Liver (tissue), 9 donors: Measurements from ENCODE around the gene MGA. TPM values are rescaled to one million over a fixed set of nuclear protein-coding genes. Genes with fewer than 3 reads are reported as not detected.
A peak's percentile ranks its signal among the peaks of the same experiment; 100 is the strongest.

ENCODE experiments used
- DNase-seq: peaks from one replicate; pipeline ENCODE4 v3.0.0-alpha.2; 2017; ENCODE audit warnings: low spot score
- H3K27ac ChIP-seq, 2 donors: one replicate each; pipeline ENCODE4 v1.7.0; 2013; ENCODE audit warnings: inconsistent platforms in 2 of 2, low read length in 2 of 2, control low read depth in 1 of 2, low read depth in 1 of 2, mild to moderate bottlenecking in 1 of 2
- H3K27me3 ChIP-seq, 4 donors: one replicate each; pipeline versions ENCODE4 v1.6.1 to v1.7.0; 2013; ENCODE audit warnings: low read length in 3 of 4, inconsistent platforms in 1 of 4, mild to moderate bottlenecking in 1 of 4, moderate library complexity in 1 of 4; ENCODE audit not compliant: control insufficient read depth in 4 of 4, insufficient read depth in 4 of 4
- H3K36me3 ChIP-seq, 4 donors: one replicate each; pipeline versions ENCODE4 v1.6.1 to v1.7.0; 2013; ENCODE audit warnings: low read length in 3 of 4, mild to moderate bottlenecking in 3 of 4, low read depth in 1 of 4, moderate library complexity in 1 of 4; ENCODE audit not compliant: control insufficient read depth in 4 of 4, insufficient read depth in 3 of 4
- H3K4me1 ChIP-seq, 4 donors: one replicate each; pipeline versions ENCODE4 v1.6.1 to v1.7.0; 2013; ENCODE audit warnings: low read length in 3 of 4, mild to moderate bottlenecking in 3 of 4, moderate library complexity in 1 of 4; ENCODE audit not compliant: control insufficient read depth in 4 of 4, insufficient read depth in 4 of 4
- H3K4me3 ChIP-seq, 3 donors: one replicate each; pipeline versions ENCODE4 v1.6.1 to v1.7.0; 2013; ENCODE audit warnings: low read length in 3 of 3, control low read depth in 1 of 3, low read depth in 1 of 3, mild to moderate bottlenecking in 1 of 3
- H3K9ac ChIP-seq, 2 donors: one replicate each; pipeline ENCODE4 v1.7.0; 2013; ENCODE audit warnings: low read length in 2 of 2, mild to moderate bottlenecking in 2 of 2, moderate library complexity in 2 of 2, control low read depth in 1 of 2, low read depth in 1 of 2
- H3K9me3 ChIP-seq, 4 donors: one replicate each; pipeline versions ENCODE4 v1.6.1 to v1.7.0; 2013; ENCODE audit warnings: low read length in 3 of 4; ENCODE audit not compliant: control insufficient read depth in 4 of 4
- ATF3 ChIP-seq: IDR thresholded peaks from 2 replicates; pipeline ENCODE4 v1.6.1; 2016; ENCODE audit warnings: antibody characterized with exemption
- EGR1 ChIP-seq, 2 donors: IDR thresholded peaks; 2 replicates each; pipeline ENCODE4 v1.6.1; 2016 to 2018; ENCODE audit warnings: antibody characterized with exemption in 2 of 2, low read depth in 2 of 2
- FOXA1 ChIP-seq: IDR thresholded peaks from 2 replicates; pipeline ENCODE4 v1.6.1; 2016; ENCODE audit warnings: antibody characterized with exemption
- FOXA2 ChIP-seq: IDR thresholded peaks from 2 replicates; pipeline ENCODE4 v1.6.1; 2016; ENCODE audit warnings: antibody characterized with exemption
- GABPA ChIP-seq, 2 donors: IDR thresholded peaks in 1 of 2; conservative IDR thresholded peaks in 1 of 2; 2 replicates each; pipeline ENCODE4 v1.6.1; 2016; ENCODE audit warnings: antibody characterized with exemption in 2 of 2, mild to moderate bottlenecking in 1 of 2, moderate library complexity in 1 of 2
- HNF4A ChIP-seq, 2 donors: conservative IDR thresholded peaks; 2 replicates each; pipeline ENCODE4 v1.6.1; 2016; ENCODE audit warnings: antibody characterized with exemption in 2 of 2, mild to moderate bottlenecking in 2 of 2
- HNF4G ChIP-seq: IDR thresholded peaks from 2 replicates; pipeline ENCODE4 v1.6.1; 2016; ENCODE audit warnings: antibody characterized with exemption
- JUND ChIP-seq, 2 donors: IDR thresholded peaks; 2 replicates each; pipeline ENCODE4 v1.6.1; 2016; ENCODE audit warnings: antibody characterized with exemption in 2 of 2
- MAX ChIP-seq: IDR thresholded peaks from 2 replicates; pipeline ENCODE4 v1.6.1; 2016; ENCODE audit warnings: antibody characterized with exemption
- NR2F2 ChIP-seq: IDR thresholded peaks from 2 replicates; pipeline ENCODE4 v1.6.1; 2016; ENCODE audit warnings: antibody characterized with exemption
- RAD21 ChIP-seq, 2 donors: IDR thresholded peaks; 2 replicates each; pipeline ENCODE4 v1.6.1; 2016; ENCODE audit warnings: antibody characterized with exemption in 2 of 2, mild to moderate bottlenecking in 2 of 2
- RXRA ChIP-seq, 2 donors: IDR thresholded peaks; 2 replicates each; pipeline ENCODE4 v1.6.1; 2017 to 2018; ENCODE audit warnings: antibody characterized with exemption in 2 of 2, mild to moderate bottlenecking in 1 of 2
- SP1 ChIP-seq: IDR thresholded peaks from 2 replicates; pipeline ENCODE4 v1.6.1; 2018; ENCODE audit warnings: antibody characterized with exemption, mild to moderate bottlenecking
- TAF1 ChIP-seq: conservative IDR thresholded peaks from 2 replicates; pipeline ENCODE4 v1.6.1; 2016; ENCODE audit warnings: antibody characterized with exemption, mild to moderate bottlenecking
- YY1 ChIP-seq: IDR thresholded peaks from 2 replicates; pipeline ENCODE4 v1.6.1; 2016; ENCODE audit warnings: antibody characterized with exemption, mild to moderate bottlenecking
- WGBS: extraction: QIAGEN DNeasy Blood & Tissue Kit; methylation state at CpG from one replicate; pipeline ENCODE4 v1.1.7; 2013; 5-methylcytosine and 5-hydroxymethylcytosine counted together
- polyA plus RNA-seq, 2 donors: library from polyadenylated mRNA; stranded (reverse) in 1 of 2; unstranded in 1 of 2; fragments of 200-250 nt in 1 of 2; fragments of >200 nt in 1 of 2; fragmentation: Nextera tagmentation in 1 of 2; extraction: Ambion mirVana in 1 of 2; gene quantifications; one replicate each; pipeline versions ENCODE4 v1.2.1 to v1.2.3, GENCODE V29; 2013 to 2015
- total RNA-seq, 2 donors: library from RNA; depleted of rRNA; stranded (reverse); fragments of >200 nt; gene quantifications; one replicate each; pipeline ENCODE4 v1.2.3, GENCODE V29; 2014
- TF ChIP-seq, protein P1 (sequence below): fragments of 150-350 bp; IDR thresholded peaks from 2 replicates; pipeline ENCODE4 v1.5.1; 2017; ENCODE audit warnings: improper control_type of control experiment, low read depth, low read length; ENCODE audit not compliant: missing input control
- TF ChIP-seq, protein P2 (sequence below): IDR thresholded peaks from 2 replicates; pipeline ENCODE4 v1.6.1; 2016; ENCODE audit warnings: antibody characterized with exemption, mild to moderate bottlenecking
- TF ChIP-seq, protein P3 (sequence below): IDR thresholded peaks from 2 replicates; pipeline ENCODE4 v1.6.1; 2016; ENCODE audit warnings: antibody characterized with exemption
- donor health status: healthy.
- donor health status: healthy.
- donor health status: healthy.
- donor health status: healthy.
- donor health status: healthy.

MGA gene
- total and polyA plus RNA-seq, 4 donors, result 2.1 to 33.5 (median 13.2) TPM

GRCh38 chr15:41772720-41773331 lies 112.6 kb downstream of the MGA start:
- peaks cover 0 to 5% (median 1%) of the 10 kb centered on the region in 4 donors for H3K36me3 ChIP-seq
- DNase-seq, result peak; percentile 40
- no peak for TF ChIP-seq EGR1 (IDR thresholded peaks at IDR 0.05; ENCODE audit: low read depth in 2 of 2)
- TF ChIP-seq RAD21 (IDR thresholded peaks at IDR 0.05), result peak; percentile 94 to 96
- no peak for TF ChIP-seq ATF3
- no peak for TF ChIP-seq TAF1
- TF ChIP-seq, protein P1, sequence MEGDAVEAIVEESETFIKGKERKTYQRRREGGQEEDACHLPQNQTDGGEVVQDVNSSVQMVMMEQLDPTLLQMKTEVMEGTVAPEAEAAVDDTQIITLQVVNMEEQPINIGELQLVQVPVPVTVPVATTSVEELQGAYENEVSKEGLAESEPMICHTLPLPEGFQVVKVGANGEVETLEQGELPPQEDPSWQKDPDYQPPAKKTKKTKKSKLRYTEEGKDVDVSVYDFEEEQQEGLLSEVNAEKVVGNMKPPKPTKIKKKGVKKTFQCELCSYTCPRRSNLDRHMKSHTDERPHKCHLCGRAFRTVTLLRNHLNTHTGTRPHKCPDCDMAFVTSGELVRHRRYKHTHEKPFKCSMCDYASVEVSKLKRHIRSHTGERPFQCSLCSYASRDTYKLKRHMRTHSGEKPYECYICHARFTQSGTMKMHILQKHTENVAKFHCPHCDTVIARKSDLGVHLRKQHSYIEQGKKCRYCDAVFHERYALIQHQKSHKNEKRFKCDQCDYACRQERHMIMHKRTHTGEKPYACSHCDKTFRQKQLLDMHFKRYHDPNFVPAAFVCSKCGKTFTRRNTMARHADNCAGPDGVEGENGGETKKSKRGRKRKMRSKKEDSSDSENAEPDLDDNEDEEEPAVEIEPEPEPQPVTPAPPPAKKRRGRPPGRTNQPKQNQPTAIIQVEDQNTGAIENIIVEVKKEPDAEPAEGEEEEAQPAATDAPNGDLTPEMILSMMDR, result peak; percentile 86
- 56% methylated on average over 8 of the region's 8 CpGs for WGBS
- H3K4me3 ChIP-seq, result no peak overlapping the region
- no peaks in the 10 kb centered on the region for H3K9me3 ChIP-seq
- no peak overlapping the region for H3K27ac ChIP-seq
- H3K4me1 ChIP-seq, result peaks cover 0 to 29% (median 19%) of the 10 kb centered on the region in 4 donors
- no peaks in the 10 kb centered on the region for H3K27me3 ChIP-seq
- no peak overlapping the region for H3K9ac ChIP-seq

DNA sequence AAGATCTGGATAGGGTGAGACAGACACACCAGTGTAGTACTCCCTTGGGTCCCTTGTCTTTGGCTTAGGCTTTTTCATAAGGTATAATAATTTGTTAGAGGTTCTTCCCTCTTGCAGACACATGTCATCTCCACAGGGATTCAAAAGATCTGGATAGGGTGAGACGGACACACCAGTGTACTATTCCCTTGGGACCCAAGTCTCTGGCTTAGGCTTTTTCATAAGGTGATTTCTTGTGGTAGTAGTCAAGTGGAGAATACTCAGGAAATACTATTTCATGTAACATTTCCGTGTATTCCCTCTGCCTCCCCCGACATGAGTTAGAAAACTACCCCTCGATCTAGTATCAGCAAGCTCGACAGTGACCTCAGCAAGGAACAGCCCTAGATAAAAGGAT lies 113.1 kb downstream of the MGA start:
- H3K4me3 ChIP-seq, result no peak overlapping the region
- no peaks in the 10 kb centered on the region for H3K27me3 ChIP-seq
- 48% methylated on average over 5 of the region's 5 CpGs for WGBS
- peaks cover 0 to 5% (median 1%) of the 10 kb centered on the region in 4 donors for H3K36me3 ChIP-seq
- H3K4me1 ChIP-seq, result peaks cover 0 to 29% (median 19%) of the 10 kb centered on the region in 4 donors
- no peak for DNase-seq
- H3K9ac ChIP-seq, result peak overlapping the region in 1 of 2 donors; percentile 60
- TF ChIP-seq MAX (no peak), RXRA (IDR thresholded peaks at IDR 0.05) (no peak), HNF4A (conservative IDR thresholded peaks at IDR 0.05) (no peak), HNF4G (no peak), ATF3 (no peak), TAF1 (no peak), FOXA2 (no peak), YY1 (no peak), JUND (IDR thresholded peaks at IDR 0.05) (no peak), SP1 (no peak), FOXA1 (no peak), GABPA (IDR thresholded peaks at IDR 0.05 in 1 of 2, conservative IDR thresholded peaks at IDR 0.05 in 1 of 2) (no peak), EGR1 (IDR thresholded peaks at IDR 0.05; ENCODE audit: low read depth in 2 of 2) (no peak), NR2F2 (no peak), RAD21 (IDR thresholded peaks at IDR 0.05) (no peak)
- TF ChIP-seq, protein P2, sequence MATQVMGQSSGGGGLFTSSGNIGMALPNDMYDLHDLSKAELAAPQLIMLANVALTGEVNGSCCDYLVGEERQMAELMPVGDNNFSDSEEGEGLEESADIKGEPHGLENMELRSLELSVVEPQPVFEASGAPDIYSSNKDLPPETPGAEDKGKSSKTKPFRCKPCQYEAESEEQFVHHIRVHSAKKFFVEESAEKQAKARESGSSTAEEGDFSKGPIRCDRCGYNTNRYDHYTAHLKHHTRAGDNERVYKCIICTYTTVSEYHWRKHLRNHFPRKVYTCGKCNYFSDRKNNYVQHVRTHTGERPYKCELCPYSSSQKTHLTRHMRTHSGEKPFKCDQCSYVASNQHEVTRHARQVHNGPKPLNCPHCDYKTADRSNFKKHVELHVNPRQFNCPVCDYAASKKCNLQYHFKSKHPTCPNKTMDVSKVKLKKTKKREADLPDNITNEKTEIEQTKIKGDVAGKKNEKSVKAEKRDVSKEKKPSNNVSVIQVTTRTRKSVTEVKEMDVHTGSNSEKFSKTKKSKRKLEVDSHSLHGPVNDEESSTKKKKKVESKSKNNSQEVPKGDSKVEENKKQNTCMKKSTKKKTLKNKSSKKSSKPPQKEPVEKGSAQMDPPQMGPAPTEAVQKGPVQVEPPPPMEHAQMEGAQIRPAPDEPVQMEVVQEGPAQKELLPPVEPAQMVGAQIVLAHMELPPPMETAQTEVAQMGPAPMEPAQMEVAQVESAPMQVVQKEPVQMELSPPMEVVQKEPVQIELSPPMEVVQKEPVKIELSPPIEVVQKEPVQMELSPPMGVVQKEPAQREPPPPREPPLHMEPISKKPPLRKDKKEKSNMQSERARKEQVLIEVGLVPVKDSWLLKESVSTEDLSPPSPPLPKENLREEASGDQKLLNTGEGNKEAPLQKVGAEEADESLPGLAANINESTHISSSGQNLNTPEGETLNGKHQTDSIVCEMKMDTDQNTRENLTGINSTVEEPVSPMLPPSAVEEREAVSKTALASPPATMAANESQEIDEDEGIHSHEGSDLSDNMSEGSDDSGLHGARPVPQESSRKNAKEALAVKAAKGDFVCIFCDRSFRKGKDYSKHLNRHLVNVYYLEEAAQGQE, result no peak
- TF ChIP-seq, protein P3, sequence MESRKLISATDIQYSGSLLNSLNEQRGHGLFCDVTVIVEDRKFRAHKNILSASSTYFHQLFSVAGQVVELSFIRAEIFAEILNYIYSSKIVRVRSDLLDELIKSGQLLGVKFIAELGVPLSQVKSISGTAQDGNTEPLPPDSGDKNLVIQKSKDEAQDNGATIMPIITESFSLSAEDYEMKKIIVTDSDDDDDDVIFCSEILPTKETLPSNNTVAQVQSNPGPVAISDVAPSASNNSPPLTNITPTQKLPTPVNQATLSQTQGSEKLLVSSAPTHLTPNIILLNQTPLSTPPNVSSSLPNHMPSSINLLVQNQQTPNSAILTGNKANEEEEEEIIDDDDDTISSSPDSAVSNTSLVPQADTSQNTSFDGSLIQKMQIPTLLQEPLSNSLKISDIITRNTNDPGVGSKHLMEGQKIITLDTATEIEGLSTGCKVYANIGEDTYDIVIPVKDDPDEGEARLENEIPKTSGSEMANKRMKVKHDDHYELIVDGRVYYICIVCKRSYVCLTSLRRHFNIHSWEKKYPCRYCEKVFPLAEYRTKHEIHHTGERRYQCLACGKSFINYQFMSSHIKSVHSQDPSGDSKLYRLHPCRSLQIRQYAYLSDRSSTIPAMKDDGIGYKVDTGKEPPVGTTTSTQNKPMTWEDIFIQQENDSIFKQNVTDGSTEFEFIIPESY, result no peak
- TF ChIP-seq, protein P1, result no peak
- H3K27ac ChIP-seq, result peak overlapping the region in 1 of 2 donors; percentile 78
- H3K9me3 ChIP-seq, result no peaks in the 10 kb centered on the region
